HCT116 (cell line): Measurements from ENCODE around the gene SLC1A4. TPM values are rescaled to one million over a fixed set of nuclear protein-coding genes. Genes with fewer than 3 reads are reported as not detected.

Experiments
- ATAC-seq: fragments of 200-7000 bp; cut with Tn5 transposase; 2 replicates; pipeline ENCODE4 v1.9.1; 2020; ENCODE audit warnings: mild to moderate bottlenecking, moderate library complexity
- BruUV-seq: library from RNA; stranded (reverse); fragments of 400-500 nt; replicated peaks from 2 replicates; lab custom pipeline; 2021; lab: Mats Ljungman, UMichigan
- CTCF ChIA-PET: fragments of 300-600 bp; sonication (Branson Sonifier 250); formaldehyde crosslinking; loops from one replicate; lab custom pipeline; 2021; ENCODE audit warnings: antibody characterized with exemption; lab: Charles Lee
- POLR2A ChIA-PET: fragments of 300-600, 350-600 bp; sonication (Branson Sonifier 250); formaldehyde crosslinking; loops from one replicate; lab custom pipeline; 2021; ENCODE audit warnings: antibody characterized with exemption; lab: Charles Lee
- RAD21 ChIA-PET, 2 experiments: fragments of 300-600 bp; sonication (Branson Sonifier 250); formaldehyde crosslinking; loops; one replicate each; lab custom pipeline; 2023; ENCODE audit warnings: low total read pairs in 2 of 2; ENCODE audit not compliant: uncharacterized antibody in 2 of 2, unreplicated experiment in 2 of 2, low non-redundant PET in 1 of 2; lab: Charles Lee
- DNase-seq: peaks from one replicate; pipeline ENCODE4 v3.0.0-alpha.2; 2010; ENCODE audit warnings: low read depth, low spot score
- H2AFZ ChIP-seq: fragments of 200-600 bp; shearing (Covaris generic), sonication (generic); 2 replicates; pipeline ENCODE4 v1.6.1; 2017; ENCODE audit warnings: low read depth, mixed run types, mixed read lengths, antibody characterized with exemption, low read length; ENCODE audit not compliant: poor library complexity, severe bottlenecking
- H3K27ac ChIP-seq: 2 replicates; pipeline ENCODE4 v1.5.1; 2012; ENCODE audit warnings: low read depth, low read length
- H3K27me3 ChIP-seq: fragments of 200-600 bp; sonication (generic); 2 replicates; pipeline ENCODE4 v1.6.1; 2016; ENCODE audit warnings: mixed run types, low read length, mixed read lengths; ENCODE audit not compliant: insufficient read depth
- H3K36me3 ChIP-seq, 2 experiments: fragments of 200-500 bp in 1 of 2; fragments of 200-600 bp in 1 of 2; sonication (Bioruptor generic) in 1 of 2; sonication (generic) in 1 of 2; 2 replicates each; pipeline versions ENCODE4 v1.5.1 to v1.6.1; 2014 to 2016; ENCODE audit warnings: low read length in 2 of 2, inconsistent platforms in 1 of 2, mixed read lengths in 1 of 2, mixed run types in 1 of 2; ENCODE audit not compliant: insufficient read depth in 2 of 2, control insufficient read depth in 1 of 2
- H3K4me1 ChIP-seq, 2 experiments: fragments of 200-600 bp in 1 of 2; sonication (generic) in 1 of 2; 2 replicates each; pipeline versions ENCODE4 v1.5.1 to v1.6.1; 2012 to 2017; ENCODE audit warnings: low read length in 2 of 2, inconsistent platforms in 1 of 2, mild to moderate bottlenecking in 1 of 2, mixed read lengths in 1 of 2, mixed run types in 1 of 2, moderate library complexity in 1 of 2; ENCODE audit not compliant: insufficient read depth in 2 of 2, control insufficient read depth in 1 of 2
- H3K4me2 ChIP-seq: fragments of 200-600 bp; sonication (generic); 2 replicates; pipeline ENCODE4 v1.6.1; 2017; ENCODE audit warnings: mixed run types, low read length, mixed read lengths
- H3K4me3 ChIP-seq, 2 experiments: fragments of 200-600 bp in 1 of 2; sonication (generic) in 1 of 2; replicated peaks in 1 of 2; 2 replicates each; pipeline ENCODE4 v1.5.1; 2011 to 2016; ENCODE audit warnings: low read length in 2 of 2, control low read depth in 1 of 2, low read depth in 1 of 2, mild to moderate bottlenecking in 1 of 2, mixed read lengths in 1 of 2, mixed run types in 1 of 2
- H3K79me2 ChIP-seq: fragments of 200-600 bp; sonication (generic); 2 replicates; pipeline ENCODE4 v1.6.1; 2017; ENCODE audit warnings: mild to moderate bottlenecking, mixed run types, low read length, moderate library complexity, mixed read lengths; ENCODE audit not compliant: insufficient read depth
- H3K9ac ChIP-seq: fragments of 200-600 bp; sonication (generic); 2 replicates; pipeline ENCODE4 v1.6.1; 2016; ENCODE audit warnings: low read length, mixed read lengths
- H3K9me2 ChIP-seq: fragments of 200-600 bp; sonication (generic), shearing (Covaris generic); 2 replicates; pipeline ENCODE4 v1.6.1; 2017; ENCODE audit warnings: mixed run types, mild to moderate bottlenecking, moderate library complexity; ENCODE audit not compliant: insufficient read depth
- H3K9me3 ChIP-seq, 2 experiments: fragments of 200-500 bp in 1 of 2; fragments of 200-600 bp in 1 of 2; sonication (Bioruptor generic) in 1 of 2; sonication (generic) in 1 of 2; 2 replicates each; pipeline ENCODE4 v1.6.1; 2014 to 2017; ENCODE audit warnings: low read length in 2 of 2, mixed read lengths in 2 of 2, inconsistent platforms in 1 of 2, low read depth in 1 of 2, mild to moderate bottlenecking in 1 of 2, mixed run types in 1 of 2, moderate library complexity in 1 of 2; ENCODE audit not compliant: control insufficient read depth in 1 of 2, insufficient read depth in 1 of 2
- H4K20me1 ChIP-seq: fragments of 200-600 bp; sonication (generic), shearing (Covaris generic); 2 replicates; pipeline ENCODE4 v1.6.1; 2017; ENCODE audit warnings: mixed run types, mild to moderate bottlenecking, moderate library complexity; ENCODE audit not compliant: insufficient read depth
- CBX3 ChIP-seq: IDR thresholded peaks from 2 replicates; pipeline ENCODE4 v1.6.1; 2012; ENCODE audit warnings: low read depth
- EGR1 ChIP-seq: IDR thresholded peaks from 2 replicates; pipeline ENCODE4 v1.6.1; 2012; ENCODE audit warnings: low read depth
- ELF1 ChIP-seq: IDR thresholded peaks from 2 replicates; pipeline ENCODE4 v1.6.1; 2012; ENCODE audit warnings: low read depth, borderline replicate concordance
- EZH2 ChIP-seq: fragments of 200-600 bp; sonication (generic); IDR thresholded peaks from 2 replicates; pipeline ENCODE4 v1.6.1; 2017; ENCODE audit warnings: antibody characterized with exemption, mixed run types
- JUND ChIP-seq: IDR thresholded peaks from 2 replicates; pipeline ENCODE4 v1.6.1; 2012
- POLR2A ChIP-seq: IDR thresholded peaks from 2 replicates; pipeline ENCODE4 v1.7.0; 2011; ENCODE audit warnings: borderline replicate concordance; ENCODE audit not compliant: insufficient read depth, insufficient read length; ENCODE audit errors: extremely low read depth
- POLR2AphosphoS5 ChIP-seq: IDR thresholded peaks from 2 replicates; pipeline ENCODE4 v1.6.1; 2011; ENCODE audit warnings: mild to moderate bottlenecking, low read depth, low read length, moderate library complexity
- RAD21 ChIP-seq: IDR thresholded peaks from 2 replicates; pipeline ENCODE4 v1.6.1; 2012; ENCODE audit warnings: low read depth, mild to moderate bottlenecking
- SIN3A ChIP-seq: IDR thresholded peaks from 2 replicates; pipeline ENCODE4 v1.6.1; 2012; ENCODE audit warnings: low read depth
- SP1 ChIP-seq: IDR thresholded peaks from 2 replicates; pipeline ENCODE4 v1.6.1; 2012; ENCODE audit warnings: low read depth
- SRF ChIP-seq: IDR thresholded peaks from 2 replicates; pipeline ENCODE4 v1.6.1; 2012; ENCODE audit warnings: low read depth
- TCF7L2 ChIP-seq: IDR thresholded peaks from 2 replicates; pipeline ENCODE4 v1.7.0; 2011; ENCODE audit warnings: borderline replicate concordance, inconsistent platforms; ENCODE audit not compliant: insufficient read depth, insufficient read length; ENCODE audit errors: extremely low read depth
- YY1 ChIP-seq: IDR thresholded peaks from 2 replicates; pipeline ENCODE4 v1.6.1; 2011; ENCODE audit warnings: low read length, low read depth, moderate library complexity, mild to moderate bottlenecking; ENCODE audit not compliant: insufficient replicate concordance; ENCODE audit errors: extremely low read depth
- ZFX ChIP-seq: fragments of 450-650 bp; IDR thresholded peaks from 2 replicates; pipeline ENCODE4 v1.6.1; 2017
- ZNF274 ChIP-seq: fragments of 200-500 bp; sonication (Bioruptor generic); IDR thresholded peaks from 2 replicates; pipeline ENCODE4 v1.6.1; 2014; ENCODE audit warnings: mild to moderate bottlenecking, low read depth, low read length, inconsistent platforms
- intact Hi-C: fragments of 100-400 bp; cut with micrococcal nuclease; formaldehyde crosslinking; loops from 2 replicates; pipeline ENCODE4 v1.10.0; 2022
- total RNA-seq: library from RNA; stranded (reverse); gene quantifications from one replicate; pipeline ENCODE4 v1.2.1, GENCODE V29; 2021; ENCODE audit not compliant: unreplicated experiment
- TF ChIP-seq, protein P1 (sequence below): IDR thresholded peaks from 2 replicates; pipeline ENCODE4 v1.6.1; 2011; ENCODE audit warnings: mild to moderate bottlenecking, low read length, moderate library complexity; ENCODE audit not compliant: insufficient replicate concordance; ENCODE audit errors: extremely low read depth
- TF ChIP-seq, protein P2 (sequence below): IDR thresholded peaks from 2 replicates; pipeline ENCODE4 v1.6.1; 2012; ENCODE audit warnings: low read depth
- TF ChIP-seq, protein P3 (sequence below): IDR thresholded peaks from 2 replicates; pipeline ENCODE4 v1.6.1; 2012
- TF ChIP-seq, protein P4 (sequence below), 3 experiments: fragments of 200-600 bp in 1 of 3; sonication (generic) in 1 of 3; IDR thresholded peaks in 2 of 3; conservative IDR thresholded peaks in 1 of 3; 2 replicates each; pipeline ENCODE4 v1.5.1; 2012 to 2017; ENCODE audit warnings: low read depth in 2 of 3, low read length in 2 of 3, antibody characterized with exemption in 1 of 3, borderline replicate concordance in 1 of 3, control low read depth in 1 of 3, mild to moderate bottlenecking in 1 of 3, mixed read lengths in 1 of 3, mixed run types in 1 of 3, moderate library complexity in 1 of 3; ENCODE audit not compliant: insufficient read depth in 1 of 3
- TF ChIP-seq, protein P5 (sequence below): IDR thresholded peaks from 2 replicates; pipeline ENCODE4 v1.6.1; 2012

SLC1A4 gene
- total RNA-seq, 1 experiment from 2014 or later: 9.2 TPM

DNA sequence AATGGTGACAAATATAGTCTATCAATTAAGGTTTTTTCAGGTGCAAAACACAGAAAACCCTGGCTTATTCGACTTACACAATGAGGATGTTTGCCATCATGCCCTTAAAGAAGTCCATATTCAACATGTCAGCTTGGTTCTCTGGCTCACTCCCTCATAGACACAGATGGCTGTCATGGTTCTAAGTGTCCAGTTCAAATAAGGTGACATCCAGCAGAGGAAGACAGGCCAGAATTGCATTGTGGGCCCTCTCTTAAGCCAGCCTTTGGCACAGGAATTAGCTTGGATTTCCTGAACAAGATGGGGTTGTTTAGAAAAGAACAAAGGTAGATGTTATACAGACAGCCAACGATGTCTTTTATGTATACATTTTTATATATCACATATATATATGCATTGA, 18.7 kb upstream of the SLC1A4 start:
- Histone ChIP-seq H3K9me3 (no peaks in the 10 kb centered on the region), H3K4me2 (no peak overlapping the region), H3K9ac (no peak overlapping the region), H3K36me3 (no peaks in the 10 kb centered on the region), H3K79me2 (no peaks in the 10 kb centered on the region), H3K9me2 (no peaks in the 10 kb centered on the region), H4K20me1 (no peaks in the 10 kb centered on the region), H3K27ac (no peak overlapping the region), H3K4me1 (peaks cover 12 to 13% of the 10 kb centered on the region in 2 experiments), H2AFZ (no peak overlapping the region), H3K27me3 (no peaks in the 10 kb centered on the region), H3K4me3 (no peak overlapping the region)
- no TSS peak for BruUV-seq
- ChIA-PET POLR2A (no interaction called here), RAD21 (no interaction called here), CTCF (no interaction called here)
- DNase-seq (no peak), ATAC-seq (no peak)
- TF ChIP-seq POLR2A (no peak), EZH2 (no peak), TCF7L2 (no peak), SRF (no peak), ZFX (no peak), ZNF274 (no peak), JUND (no peak), EGR1 (no peak), YY1 (no peak), POLR2AphosphoS5 (no peak), CBX3 (no peak), SIN3A (no peak), SP1 (no peak), ELF1 (no peak), RAD21 (no peak)
- TF ChIP-seq, protein P1, sequence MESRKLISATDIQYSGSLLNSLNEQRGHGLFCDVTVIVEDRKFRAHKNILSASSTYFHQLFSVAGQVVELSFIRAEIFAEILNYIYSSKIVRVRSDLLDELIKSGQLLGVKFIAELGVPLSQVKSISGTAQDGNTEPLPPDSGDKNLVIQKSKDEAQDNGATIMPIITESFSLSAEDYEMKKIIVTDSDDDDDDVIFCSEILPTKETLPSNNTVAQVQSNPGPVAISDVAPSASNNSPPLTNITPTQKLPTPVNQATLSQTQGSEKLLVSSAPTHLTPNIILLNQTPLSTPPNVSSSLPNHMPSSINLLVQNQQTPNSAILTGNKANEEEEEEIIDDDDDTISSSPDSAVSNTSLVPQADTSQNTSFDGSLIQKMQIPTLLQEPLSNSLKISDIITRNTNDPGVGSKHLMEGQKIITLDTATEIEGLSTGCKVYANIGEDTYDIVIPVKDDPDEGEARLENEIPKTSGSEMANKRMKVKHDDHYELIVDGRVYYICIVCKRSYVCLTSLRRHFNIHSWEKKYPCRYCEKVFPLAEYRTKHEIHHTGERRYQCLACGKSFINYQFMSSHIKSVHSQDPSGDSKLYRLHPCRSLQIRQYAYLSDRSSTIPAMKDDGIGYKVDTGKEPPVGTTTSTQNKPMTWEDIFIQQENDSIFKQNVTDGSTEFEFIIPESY: no peak
- TF ChIP-seq, protein P2, sequence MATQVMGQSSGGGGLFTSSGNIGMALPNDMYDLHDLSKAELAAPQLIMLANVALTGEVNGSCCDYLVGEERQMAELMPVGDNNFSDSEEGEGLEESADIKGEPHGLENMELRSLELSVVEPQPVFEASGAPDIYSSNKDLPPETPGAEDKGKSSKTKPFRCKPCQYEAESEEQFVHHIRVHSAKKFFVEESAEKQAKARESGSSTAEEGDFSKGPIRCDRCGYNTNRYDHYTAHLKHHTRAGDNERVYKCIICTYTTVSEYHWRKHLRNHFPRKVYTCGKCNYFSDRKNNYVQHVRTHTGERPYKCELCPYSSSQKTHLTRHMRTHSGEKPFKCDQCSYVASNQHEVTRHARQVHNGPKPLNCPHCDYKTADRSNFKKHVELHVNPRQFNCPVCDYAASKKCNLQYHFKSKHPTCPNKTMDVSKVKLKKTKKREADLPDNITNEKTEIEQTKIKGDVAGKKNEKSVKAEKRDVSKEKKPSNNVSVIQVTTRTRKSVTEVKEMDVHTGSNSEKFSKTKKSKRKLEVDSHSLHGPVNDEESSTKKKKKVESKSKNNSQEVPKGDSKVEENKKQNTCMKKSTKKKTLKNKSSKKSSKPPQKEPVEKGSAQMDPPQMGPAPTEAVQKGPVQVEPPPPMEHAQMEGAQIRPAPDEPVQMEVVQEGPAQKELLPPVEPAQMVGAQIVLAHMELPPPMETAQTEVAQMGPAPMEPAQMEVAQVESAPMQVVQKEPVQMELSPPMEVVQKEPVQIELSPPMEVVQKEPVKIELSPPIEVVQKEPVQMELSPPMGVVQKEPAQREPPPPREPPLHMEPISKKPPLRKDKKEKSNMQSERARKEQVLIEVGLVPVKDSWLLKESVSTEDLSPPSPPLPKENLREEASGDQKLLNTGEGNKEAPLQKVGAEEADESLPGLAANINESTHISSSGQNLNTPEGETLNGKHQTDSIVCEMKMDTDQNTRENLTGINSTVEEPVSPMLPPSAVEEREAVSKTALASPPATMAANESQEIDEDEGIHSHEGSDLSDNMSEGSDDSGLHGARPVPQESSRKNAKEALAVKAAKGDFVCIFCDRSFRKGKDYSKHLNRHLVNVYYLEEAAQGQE: no peak
- TF ChIP-seq, protein P3, sequence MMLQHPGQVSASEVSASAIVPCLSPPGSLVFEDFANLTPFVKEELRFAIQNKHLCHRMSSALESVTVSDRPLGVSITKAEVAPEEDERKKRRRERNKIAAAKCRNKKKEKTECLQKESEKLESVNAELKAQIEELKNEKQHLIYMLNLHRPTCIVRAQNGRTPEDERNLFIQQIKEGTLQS: no peak
- TF ChIP-seq, protein P4, sequence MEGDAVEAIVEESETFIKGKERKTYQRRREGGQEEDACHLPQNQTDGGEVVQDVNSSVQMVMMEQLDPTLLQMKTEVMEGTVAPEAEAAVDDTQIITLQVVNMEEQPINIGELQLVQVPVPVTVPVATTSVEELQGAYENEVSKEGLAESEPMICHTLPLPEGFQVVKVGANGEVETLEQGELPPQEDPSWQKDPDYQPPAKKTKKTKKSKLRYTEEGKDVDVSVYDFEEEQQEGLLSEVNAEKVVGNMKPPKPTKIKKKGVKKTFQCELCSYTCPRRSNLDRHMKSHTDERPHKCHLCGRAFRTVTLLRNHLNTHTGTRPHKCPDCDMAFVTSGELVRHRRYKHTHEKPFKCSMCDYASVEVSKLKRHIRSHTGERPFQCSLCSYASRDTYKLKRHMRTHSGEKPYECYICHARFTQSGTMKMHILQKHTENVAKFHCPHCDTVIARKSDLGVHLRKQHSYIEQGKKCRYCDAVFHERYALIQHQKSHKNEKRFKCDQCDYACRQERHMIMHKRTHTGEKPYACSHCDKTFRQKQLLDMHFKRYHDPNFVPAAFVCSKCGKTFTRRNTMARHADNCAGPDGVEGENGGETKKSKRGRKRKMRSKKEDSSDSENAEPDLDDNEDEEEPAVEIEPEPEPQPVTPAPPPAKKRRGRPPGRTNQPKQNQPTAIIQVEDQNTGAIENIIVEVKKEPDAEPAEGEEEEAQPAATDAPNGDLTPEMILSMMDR (IDR thresholded peaks at IDR 0.05 in 2 of 3, conservative IDR thresholded peaks at IDR 0.05 in 1 of 3; ENCODE audit: borderline replicate concordance in 1 of 3, insufficient read depth in 1 of 3, low read depth in 2 of 3, low read length in 2 of 3): no peak
- TF ChIP-seq, protein P5, sequence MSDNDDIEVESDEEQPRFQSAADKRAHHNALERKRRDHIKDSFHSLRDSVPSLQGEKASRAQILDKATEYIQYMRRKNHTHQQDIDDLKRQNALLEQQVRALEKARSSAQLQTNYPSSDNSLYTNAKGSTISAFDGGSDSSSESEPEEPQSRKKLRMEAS: no peak
- intact Hi-C loops: no loop called here
